Uterus (tissue), 2 donors: ENCODE measurements around the gene C17orf113.

ENCODE experiments used
- CTCF ChIP-seq, 4 experiments: fragments of 200-600 bp in 2 of 4; fragments of 450-650 bp in 2 of 4; sonication (generic) in 2 of 4; IDR thresholded peaks; one replicate each; pipeline ENCODE4 v1.5.1; 2016 to 2019; ENCODE audit warnings: antibody characterized with exemption in 4 of 4, mild to moderate bottlenecking in 2 of 4, moderate library complexity in 1 of 4
- POLR2A ChIP-seq, 2 donors: fragments of 450-650 bp; IDR thresholded peaks; one replicate each; pipeline ENCODE4 v1.6.1; 2016; ENCODE audit warnings: antibody characterized with exemption in 2 of 2, mild to moderate bottlenecking in 1 of 2, moderate library complexity in 1 of 2

- TF ChIP-seq POLR2A (IDR thresholded peaks at IDR 0.05) (no peak), CTCF (IDR thresholded peaks at IDR 0.05) (no peak)
These were observed 38.3 kb upstream of the C17orf113 start for GRCh38 chr17:42088736-42089135.
